Liver (tissue), 9 donors: Measurements from ENCODE around the gene FAM151A. TPM values are rescaled to one million over a fixed set of nuclear protein-coding genes. Genes with fewer than 3 reads are reported as not detected.

Experiments
- DNase-seq: peaks from one replicate; pipeline ENCODE4 v3.0.0-alpha.2; 2017; ENCODE audit warnings: low spot score
- H3K27ac ChIP-seq, 2 donors: one replicate each; pipeline ENCODE4 v1.7.0; 2013; ENCODE audit warnings: inconsistent platforms in 2 of 2, low read length in 2 of 2, control low read depth in 1 of 2, low read depth in 1 of 2, mild to moderate bottlenecking in 1 of 2
- H3K27me3 ChIP-seq, 4 donors: one replicate each; pipeline versions ENCODE4 v1.6.1 to v1.7.0; 2013; ENCODE audit warnings: low read length in 3 of 4, inconsistent platforms in 1 of 4, mild to moderate bottlenecking in 1 of 4, moderate library complexity in 1 of 4; ENCODE audit not compliant: control insufficient read depth in 4 of 4, insufficient read depth in 4 of 4
- H3K36me3 ChIP-seq, 4 donors: one replicate each; pipeline versions ENCODE4 v1.6.1 to v1.7.0; 2013; ENCODE audit warnings: low read length in 3 of 4, mild to moderate bottlenecking in 3 of 4, low read depth in 1 of 4, moderate library complexity in 1 of 4; ENCODE audit not compliant: control insufficient read depth in 4 of 4, insufficient read depth in 3 of 4
- H3K4me1 ChIP-seq, 4 donors: one replicate each; pipeline versions ENCODE4 v1.6.1 to v1.7.0; 2013; ENCODE audit warnings: low read length in 3 of 4, mild to moderate bottlenecking in 3 of 4, moderate library complexity in 1 of 4; ENCODE audit not compliant: control insufficient read depth in 4 of 4, insufficient read depth in 4 of 4
- H3K4me3 ChIP-seq, 3 donors: one replicate each; pipeline versions ENCODE4 v1.6.1 to v1.7.0; 2013; ENCODE audit warnings: low read length in 3 of 3, control low read depth in 1 of 3, low read depth in 1 of 3, mild to moderate bottlenecking in 1 of 3
- H3K9ac ChIP-seq, 2 donors: one replicate each; pipeline ENCODE4 v1.7.0; 2013; ENCODE audit warnings: low read length in 2 of 2, mild to moderate bottlenecking in 2 of 2, moderate library complexity in 2 of 2, control low read depth in 1 of 2, low read depth in 1 of 2
- H3K9me3 ChIP-seq, 4 donors: one replicate each; pipeline versions ENCODE4 v1.6.1 to v1.7.0; 2013; ENCODE audit warnings: low read length in 3 of 4; ENCODE audit not compliant: control insufficient read depth in 4 of 4
- CTCF ChIP-seq: fragments of 150-350 bp; IDR thresholded peaks from 2 replicates; pipeline ENCODE4 v1.5.1; 2017; ENCODE audit warnings: improper control_type of control experiment, low read depth, low read length; ENCODE audit not compliant: missing input control
- EGR1 ChIP-seq, 2 donors: IDR thresholded peaks; 2 replicates each; pipeline ENCODE4 v1.6.1; 2016 to 2018; ENCODE audit warnings: antibody characterized with exemption in 2 of 2, low read depth in 2 of 2
- FOXA1 ChIP-seq: IDR thresholded peaks from 2 replicates; pipeline ENCODE4 v1.6.1; 2016; ENCODE audit warnings: antibody characterized with exemption
- FOXA2 ChIP-seq: IDR thresholded peaks from 2 replicates; pipeline ENCODE4 v1.6.1; 2016; ENCODE audit warnings: antibody characterized with exemption
- GABPA ChIP-seq, 2 donors: IDR thresholded peaks in 1 of 2; conservative IDR thresholded peaks in 1 of 2; 2 replicates each; pipeline ENCODE4 v1.6.1; 2016; ENCODE audit warnings: antibody characterized with exemption in 2 of 2, mild to moderate bottlenecking in 1 of 2, moderate library complexity in 1 of 2
- HNF4A ChIP-seq, 2 donors: conservative IDR thresholded peaks; 2 replicates each; pipeline ENCODE4 v1.6.1; 2016; ENCODE audit warnings: antibody characterized with exemption in 2 of 2, mild to moderate bottlenecking in 2 of 2
- HNF4G ChIP-seq: IDR thresholded peaks from 2 replicates; pipeline ENCODE4 v1.6.1; 2016; ENCODE audit warnings: antibody characterized with exemption
- JUND ChIP-seq, 2 donors: IDR thresholded peaks; 2 replicates each; pipeline ENCODE4 v1.6.1; 2016; ENCODE audit warnings: antibody characterized with exemption in 2 of 2
- MAX ChIP-seq: IDR thresholded peaks from 2 replicates; pipeline ENCODE4 v1.6.1; 2016; ENCODE audit warnings: antibody characterized with exemption
- NR2F2 ChIP-seq: IDR thresholded peaks from 2 replicates; pipeline ENCODE4 v1.6.1; 2016; ENCODE audit warnings: antibody characterized with exemption
- RAD21 ChIP-seq, 2 donors: IDR thresholded peaks; 2 replicates each; pipeline ENCODE4 v1.6.1; 2016; ENCODE audit warnings: antibody characterized with exemption in 2 of 2, mild to moderate bottlenecking in 2 of 2
- RXRA ChIP-seq, 2 donors: IDR thresholded peaks; 2 replicates each; pipeline ENCODE4 v1.6.1; 2017 to 2018; ENCODE audit warnings: antibody characterized with exemption in 2 of 2, mild to moderate bottlenecking in 1 of 2
- SP1 ChIP-seq: IDR thresholded peaks from 2 replicates; pipeline ENCODE4 v1.6.1; 2018; ENCODE audit warnings: antibody characterized with exemption, mild to moderate bottlenecking
- TAF1 ChIP-seq: conservative IDR thresholded peaks from 2 replicates; pipeline ENCODE4 v1.6.1; 2016; ENCODE audit warnings: antibody characterized with exemption, mild to moderate bottlenecking
- YY1 ChIP-seq: IDR thresholded peaks from 2 replicates; pipeline ENCODE4 v1.6.1; 2016; ENCODE audit warnings: antibody characterized with exemption, mild to moderate bottlenecking
- WGBS: extraction: QIAGEN DNeasy Blood & Tissue Kit; methylation state at CpG from one replicate; pipeline ENCODE4 v1.1.7; 2013; 5-methylcytosine and 5-hydroxymethylcytosine counted together
- polyA plus RNA-seq, 2 donors: library from polyadenylated mRNA; stranded (reverse) in 1 of 2; unstranded in 1 of 2; fragments of 200-250 nt in 1 of 2; fragments of >200 nt in 1 of 2; fragmentation: Nextera tagmentation in 1 of 2; extraction: Ambion mirVana in 1 of 2; gene quantifications; one replicate each; pipeline versions ENCODE4 v1.2.1 to v1.2.3, GENCODE V29; 2013 to 2015
- total RNA-seq, 2 donors: library from RNA; depleted of rRNA; stranded (reverse); fragments of >200 nt; gene quantifications; one replicate each; pipeline ENCODE4 v1.2.3, GENCODE V29; 2014
- TF ChIP-seq, protein P1 (sequence below): IDR thresholded peaks from 2 replicates; pipeline ENCODE4 v1.6.1; 2016; ENCODE audit warnings: antibody characterized with exemption, mild to moderate bottlenecking
- TF ChIP-seq, protein P2 (sequence below): IDR thresholded peaks from 2 replicates; pipeline ENCODE4 v1.6.1; 2016; ENCODE audit warnings: antibody characterized with exemption
- TF ChIP-seq, protein P3 (sequence below): IDR thresholded peaks from 2 replicates; pipeline ENCODE4 v1.6.1; 2016; ENCODE audit warnings: antibody characterized with exemption
- donor health status: healthy.
- donor health status: healthy.
- donor health status: healthy.
- donor health status: healthy.
- donor health status: healthy.

FAM151A gene
- total and polyA plus RNA-seq, 4 donors = 1.5 to 25.1 (median 4.7) TPM

GRCh38 chr1:54666333-54666732 is 43.0 kb upstream of the FAM151A start:
- Histone ChIP-seq H3K36me3 (peaks cover 0 to 2% (median 0%) of the 10 kb centered on the region in 4 donors), H3K4me1 (peaks cover 0 to 7% (median 1%) of the 10 kb centered on the region in 4 donors), H3K27ac (no peak overlapping the region), H3K9ac (no peak overlapping the region), H3K27me3 (no peaks in the 10 kb centered on the region), H3K9me3 (peaks cover 0 to 3% (median 0%) of the 10 kb centered on the region in 4 donors), H3K4me3 (no peak overlapping the region)
- TF ChIP-seq, protein P1, sequence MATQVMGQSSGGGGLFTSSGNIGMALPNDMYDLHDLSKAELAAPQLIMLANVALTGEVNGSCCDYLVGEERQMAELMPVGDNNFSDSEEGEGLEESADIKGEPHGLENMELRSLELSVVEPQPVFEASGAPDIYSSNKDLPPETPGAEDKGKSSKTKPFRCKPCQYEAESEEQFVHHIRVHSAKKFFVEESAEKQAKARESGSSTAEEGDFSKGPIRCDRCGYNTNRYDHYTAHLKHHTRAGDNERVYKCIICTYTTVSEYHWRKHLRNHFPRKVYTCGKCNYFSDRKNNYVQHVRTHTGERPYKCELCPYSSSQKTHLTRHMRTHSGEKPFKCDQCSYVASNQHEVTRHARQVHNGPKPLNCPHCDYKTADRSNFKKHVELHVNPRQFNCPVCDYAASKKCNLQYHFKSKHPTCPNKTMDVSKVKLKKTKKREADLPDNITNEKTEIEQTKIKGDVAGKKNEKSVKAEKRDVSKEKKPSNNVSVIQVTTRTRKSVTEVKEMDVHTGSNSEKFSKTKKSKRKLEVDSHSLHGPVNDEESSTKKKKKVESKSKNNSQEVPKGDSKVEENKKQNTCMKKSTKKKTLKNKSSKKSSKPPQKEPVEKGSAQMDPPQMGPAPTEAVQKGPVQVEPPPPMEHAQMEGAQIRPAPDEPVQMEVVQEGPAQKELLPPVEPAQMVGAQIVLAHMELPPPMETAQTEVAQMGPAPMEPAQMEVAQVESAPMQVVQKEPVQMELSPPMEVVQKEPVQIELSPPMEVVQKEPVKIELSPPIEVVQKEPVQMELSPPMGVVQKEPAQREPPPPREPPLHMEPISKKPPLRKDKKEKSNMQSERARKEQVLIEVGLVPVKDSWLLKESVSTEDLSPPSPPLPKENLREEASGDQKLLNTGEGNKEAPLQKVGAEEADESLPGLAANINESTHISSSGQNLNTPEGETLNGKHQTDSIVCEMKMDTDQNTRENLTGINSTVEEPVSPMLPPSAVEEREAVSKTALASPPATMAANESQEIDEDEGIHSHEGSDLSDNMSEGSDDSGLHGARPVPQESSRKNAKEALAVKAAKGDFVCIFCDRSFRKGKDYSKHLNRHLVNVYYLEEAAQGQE = no peak
- TF ChIP-seq YY1 (no peak), EGR1 (IDR thresholded peaks at IDR 0.05; ENCODE audit: low read depth in 2 of 2) (no peak), FOXA2 (no peak), HNF4A (conservative IDR thresholded peaks at IDR 0.05) (no peak), JUND (IDR thresholded peaks at IDR 0.05) (no peak), NR2F2 (no peak), RAD21 (IDR thresholded peaks at IDR 0.05) (no peak), FOXA1 (no peak), TAF1 (no peak), RXRA (IDR thresholded peaks at IDR 0.05) (no peak), CTCF (no peak)
- DNase-seq = no peak
- WGBS = 89% methylated on average over 6 of the region's 6 CpGs

- Histone ChIP-seq H3K4me1 (peaks cover 0 to 7% (median 1%) of the 10 kb centered on the region in 4 donors), H3K4me3 (no peak overlapping the region), H3K9ac (no peak overlapping the region), H3K27me3 (no peaks in the 10 kb centered on the region), H3K36me3 (peaks cover 0 to 2% (median 0%) of the 10 kb centered on the region in 4 donors), H3K9me3 (peaks cover 0 to 3% (median 0%) of the 10 kb centered on the region in 4 donors), H3K27ac (no peak overlapping the region)
- DNase-seq = no peak
- 96% methylated on average over 5 of the region's 5 CpGs for WGBS
- TF ChIP-seq, protein P1 = no peak
- TF ChIP-seq RXRA (IDR thresholded peaks at IDR 0.05) (no peak), HNF4G (no peak), YY1 (no peak), NR2F2 (no peak), EGR1 (IDR thresholded peaks at IDR 0.05; ENCODE audit: low read depth in 2 of 2) (no peak), SP1 (no peak), FOXA1 (no peak), RAD21 (IDR thresholded peaks at IDR 0.05) (no peak), MAX (no peak), CTCF (no peak), JUND (IDR thresholded peaks at IDR 0.05) (no peak), TAF1 (no peak), GABPA (IDR thresholded peaks at IDR 0.05 in 1 of 2, conservative IDR thresholded peaks at IDR 0.05 in 1 of 2) (no peak)
- TF ChIP-seq, protein P2, sequence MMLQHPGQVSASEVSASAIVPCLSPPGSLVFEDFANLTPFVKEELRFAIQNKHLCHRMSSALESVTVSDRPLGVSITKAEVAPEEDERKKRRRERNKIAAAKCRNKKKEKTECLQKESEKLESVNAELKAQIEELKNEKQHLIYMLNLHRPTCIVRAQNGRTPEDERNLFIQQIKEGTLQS = no peak
- TF ChIP-seq, protein P3, sequence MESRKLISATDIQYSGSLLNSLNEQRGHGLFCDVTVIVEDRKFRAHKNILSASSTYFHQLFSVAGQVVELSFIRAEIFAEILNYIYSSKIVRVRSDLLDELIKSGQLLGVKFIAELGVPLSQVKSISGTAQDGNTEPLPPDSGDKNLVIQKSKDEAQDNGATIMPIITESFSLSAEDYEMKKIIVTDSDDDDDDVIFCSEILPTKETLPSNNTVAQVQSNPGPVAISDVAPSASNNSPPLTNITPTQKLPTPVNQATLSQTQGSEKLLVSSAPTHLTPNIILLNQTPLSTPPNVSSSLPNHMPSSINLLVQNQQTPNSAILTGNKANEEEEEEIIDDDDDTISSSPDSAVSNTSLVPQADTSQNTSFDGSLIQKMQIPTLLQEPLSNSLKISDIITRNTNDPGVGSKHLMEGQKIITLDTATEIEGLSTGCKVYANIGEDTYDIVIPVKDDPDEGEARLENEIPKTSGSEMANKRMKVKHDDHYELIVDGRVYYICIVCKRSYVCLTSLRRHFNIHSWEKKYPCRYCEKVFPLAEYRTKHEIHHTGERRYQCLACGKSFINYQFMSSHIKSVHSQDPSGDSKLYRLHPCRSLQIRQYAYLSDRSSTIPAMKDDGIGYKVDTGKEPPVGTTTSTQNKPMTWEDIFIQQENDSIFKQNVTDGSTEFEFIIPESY = no peak
These were observed 42.5 kb upstream of the FAM151A start for GRCh38 chr1:54665852-54666251.
